ENCODE measurements around the gene ZNF275.
"Not testable (repeated sequence)": the region's sequence is repeated elsewhere in the genome, so short reads cannot be mapped to it uniquely, and the experiment has no call there.

Gene ZNF275

GRCh38 chrX:153361781-153362397 lies 27.9 kb downstream of the ZNF275 start:
- DNase-seq (ENCODE audit: low spot score), result no peak

- no peak for DNase-seq (ENCODE audit: low spot score)
These were observed 31.7 kb downstream of the ZNF275 start for GRCh38 chrX:153365670-153366069.

GRCh38 chrX:153366119-153366518 lies 32.2 kb downstream of the ZNF275 start:
- DNase-seq (ENCODE audit: low spot score), result no peak

GRCh38 chrX:153366878-153367538 lies 33.1 kb downstream of the ZNF275 start:
- no peak for DNase-seq (ENCODE audit: low spot score)

GRCh38 chrX:153370293-153371055 lies 36.5 kb downstream of the ZNF275 start:
- DNase-seq (ENCODE audit: low spot score), result no peak

- no peak for DNase-seq (ENCODE audit: low spot score)
These were observed 37.3 kb downstream of the ZNF275 start for GRCh38 chrX:153371256-153371655.

- no peak for DNase-seq (ENCODE audit: low spot score)
These were observed 39.0 kb downstream of the ZNF275 start for GRCh38 chrX:153372949-153373348.

- DNase-seq (ENCODE audit: low spot score), result no peak
These were observed 40.5 kb downstream of the ZNF275 start for GRCh38 chrX:153374426-153374825.

GRCh38 chrX:153375571-153375970 lies 41.6 kb downstream of the ZNF275 start:
- DNase-seq (ENCODE audit: low spot score), result no peak

- DNase-seq (ENCODE audit: low spot score), result no peak
These were observed 43.8 kb downstream of the ZNF275 start for GRCh38 chrX:153377727-153378126.

- no peak for DNase-seq (ENCODE audit: low spot score)
These were observed 44.7 kb downstream of the ZNF275 start for GRCh38 chrX:153378607-153379006.

GRCh38 chrX:153379508-153379907 lies 45.6 kb downstream of the ZNF275 start:
- DNase-seq (ENCODE audit: low spot score), result no peak

GRCh38 chrX:153379971-153380581 lies 46.1 kb downstream of the ZNF275 start:
- no peak for DNase-seq (ENCODE audit: low spot score)

- DNase-seq (ENCODE audit: low spot score), result no peak
These were observed 46.7 kb downstream of the ZNF275 start for GRCh38 chrX:153380691-153381090.

GRCh38 chrX:153381684-153382532 lies 48.0 kb downstream of the ZNF275 start:
- no peak for DNase-seq (ENCODE audit: low spot score)

GRCh38 chrX:153382563-153383482 lies 48.9 kb downstream of the ZNF275 start:
- DNase-seq (ENCODE audit: low spot score), result no peak

GRCh38 chrX:153384390-153384789 lies 50.4 kb downstream of the ZNF275 start:
- no peak for DNase-seq (ENCODE audit: low spot score)

- not testable (repeated sequence) for DNase-seq (ENCODE audit: low spot score)
These were observed 51.0 kb downstream of the ZNF275 start for GRCh38 chrX:153384973-153385372.

GRCh38 chrX:153386097-153386496 lies 52.1 kb downstream of the ZNF275 start:
- DNase-seq (ENCODE audit: low spot score), result no peak

- no peak for DNase-seq (ENCODE audit: low spot score)
These were observed 53.4 kb downstream of the ZNF275 start for GRCh38 chrX:153387345-153387744.
